Ovary (tissue), 3 donors: Measurements from ENCODE around the gene CCNE1.

ENCODE experiments used
- POLR2A ChIP-seq: fragments of 450-650 bp; IDR thresholded peaks from one replicate; pipeline ENCODE4 v1.6.1; 2017; ENCODE audit warnings: antibody characterized with exemption, mild to moderate bottlenecking, moderate library complexity
- TF ChIP-seq, protein P1 (sequence below), 3 donors: fragments of 450-650 bp in 2 of 3; fragments of 200-600 bp in 1 of 3; IDR thresholded peaks; one replicate each; pipeline versions ENCODE4 v1.5.1 to v1.8.0; 2016 to 2022; ENCODE audit warnings: antibody characterized with exemption in 3 of 3, mild to moderate bottlenecking in 1 of 3
- donor health status: DM: no; HTN: no; CAD: no.

DNA sequence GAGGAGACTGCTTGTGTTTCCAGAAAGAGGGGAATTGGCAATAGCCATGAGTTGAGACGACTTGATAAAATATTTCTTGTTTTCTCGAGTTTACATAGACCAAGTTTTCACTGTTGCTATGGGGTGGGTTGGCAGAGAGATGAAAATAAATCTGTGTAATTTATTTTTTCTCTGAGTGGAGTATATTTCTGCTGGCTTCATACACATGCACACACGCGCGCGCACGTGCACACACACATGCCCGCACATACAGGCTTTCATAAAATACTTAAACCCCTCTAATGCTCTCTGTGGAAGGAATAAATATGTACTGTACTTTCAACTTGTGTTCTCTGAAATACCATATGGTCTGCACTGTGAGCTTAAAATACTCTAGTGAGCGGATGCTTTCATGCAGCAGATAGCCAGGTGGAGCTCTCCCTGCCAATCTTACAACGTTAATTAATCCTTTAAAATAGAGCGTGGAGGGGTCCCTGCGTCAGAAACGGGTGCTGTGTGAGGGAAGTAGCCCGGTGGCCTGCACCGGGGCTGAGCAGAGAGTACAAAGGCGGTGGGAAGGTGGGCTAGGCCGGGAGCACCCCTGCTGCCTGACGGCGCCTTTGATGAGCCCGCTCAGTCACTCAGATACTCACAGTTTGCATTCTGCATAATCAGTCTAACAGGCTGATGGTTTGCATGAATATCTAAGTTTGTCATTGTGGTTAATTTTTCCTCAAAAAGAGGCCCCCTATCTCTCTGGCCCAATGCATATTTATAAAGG, 44.1 kb downstream of the CCNE1 start:
- TF ChIP-seq, protein P1, sequence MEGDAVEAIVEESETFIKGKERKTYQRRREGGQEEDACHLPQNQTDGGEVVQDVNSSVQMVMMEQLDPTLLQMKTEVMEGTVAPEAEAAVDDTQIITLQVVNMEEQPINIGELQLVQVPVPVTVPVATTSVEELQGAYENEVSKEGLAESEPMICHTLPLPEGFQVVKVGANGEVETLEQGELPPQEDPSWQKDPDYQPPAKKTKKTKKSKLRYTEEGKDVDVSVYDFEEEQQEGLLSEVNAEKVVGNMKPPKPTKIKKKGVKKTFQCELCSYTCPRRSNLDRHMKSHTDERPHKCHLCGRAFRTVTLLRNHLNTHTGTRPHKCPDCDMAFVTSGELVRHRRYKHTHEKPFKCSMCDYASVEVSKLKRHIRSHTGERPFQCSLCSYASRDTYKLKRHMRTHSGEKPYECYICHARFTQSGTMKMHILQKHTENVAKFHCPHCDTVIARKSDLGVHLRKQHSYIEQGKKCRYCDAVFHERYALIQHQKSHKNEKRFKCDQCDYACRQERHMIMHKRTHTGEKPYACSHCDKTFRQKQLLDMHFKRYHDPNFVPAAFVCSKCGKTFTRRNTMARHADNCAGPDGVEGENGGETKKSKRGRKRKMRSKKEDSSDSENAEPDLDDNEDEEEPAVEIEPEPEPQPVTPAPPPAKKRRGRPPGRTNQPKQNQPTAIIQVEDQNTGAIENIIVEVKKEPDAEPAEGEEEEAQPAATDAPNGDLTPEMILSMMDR (IDR thresholded peaks at IDR 0.05): no peak
- no peak for TF ChIP-seq POLR2A
